ENCODE results near the gene DNAH1. TPM values are rescaled to one million over a fixed set of nuclear protein-coding genes. Genes with fewer than 3 reads are reported as not detected.
A peak's percentile ranks its signal among the peaks of the same experiment; 100 is the strongest.

Gene DNAH1
- total RNA-seq, 2 donors from 2014 or later = 24.3 to 35.4 TPM

GRCh38 chr3:52310861-52311575, 5.1 kb upstream of the DNAH1 start:
- Mint-ChIP-seq H3K9me3 (no peaks in the 10 kb centered on the region), H3K36me3 (no peaks in the 10 kb centered on the region), H3K4me1 (ENCODE audit: low read depth in 2 of 2) (peaks cover 41 to 57% of the 10 kb centered on the region in 2 donors), H3K4me3 (peak overlapping the region; percentile 22), H3K27ac (peak overlapping the region; percentile 66 to 82), H3K27me3 (no peaks in the 10 kb centered on the region)
- peak; percentile 91 for DNase-seq (ENCODE audit: low spot score)
- peak; percentile 95 to 96 for ATAC-seq

- ATAC-seq (no peak), DNase-seq (ENCODE audit: low spot score) (no peak)
- Mint-ChIP-seq H3K4me3 (no peak overlapping the region), H3K4me1 (ENCODE audit: low read depth in 2 of 2) (peaks cover 41 to 56% of the 10 kb centered on the region in 2 donors), H3K27me3 (no peaks in the 10 kb centered on the region), H3K36me3 (no peaks in the 10 kb centered on the region), H3K27ac (peak overlapping the region; percentile 66 to 82), H3K9me3 (no peaks in the 10 kb centered on the region)
Measured at GRCh38 chr3:52311576-52312119, 4.5 kb upstream of the DNAH1 start.

GRCh38 chr3:52313188-52313773, 2.8 kb upstream of the DNAH1 start:
- Mint-ChIP-seq H3K4me1 (ENCODE audit: low read depth in 2 of 2) (peaks cover 39 to 54% of the 10 kb centered on the region in 2 donors), H3K4me3 (no peak overlapping the region), H3K27ac (peak overlapping the region in 1 of 2 donors; percentile 91), H3K36me3 (no peaks in the 10 kb centered on the region), H3K9me3 (no peaks in the 10 kb centered on the region), H3K27me3 (no peaks in the 10 kb centered on the region)
- no peak for DNase-seq (ENCODE audit: low spot score)
- no peak for ATAC-seq

- H3K27ac Mint-ChIP-seq = peak overlapping the region in 1 of 2 donors; percentile 91
- ATAC-seq (no peak), DNase-seq (ENCODE audit: low spot score) (peak; percentile 52)
- H3K9me3 Mint-ChIP-seq = no peaks in the 10 kb centered on the region
- no peaks in the 10 kb centered on the region for H3K36me3 Mint-ChIP-seq
- no peak overlapping the region for H3K4me3 Mint-ChIP-seq
- H3K27me3 Mint-ChIP-seq = no peaks in the 10 kb centered on the region
- peaks cover 37 to 53% of the 10 kb centered on the region in 2 donors for H3K4me1 Mint-ChIP-seq (ENCODE audit: low read depth in 2 of 2)
Measured at GRCh38 chr3:52313774-52314188, 2.3 kb upstream of the DNAH1 start.

- Mint-ChIP-seq H3K9me3 (no peaks in the 10 kb centered on the region), H3K36me3 (no peaks in the 10 kb centered on the region), H3K27me3 (no peaks in the 10 kb centered on the region), H3K27ac (peak overlapping the region; percentile 12 to 91), H3K4me1 (ENCODE audit: low read depth in 2 of 2) (peaks cover 36 to 52% of the 10 kb centered on the region in 2 donors), H3K4me3 (no peak overlapping the region)
- peak; percentile 20 for DNase-seq (ENCODE audit: low spot score)
- ATAC-seq = no peak
Measured at GRCh38 chr3:52314489-52314888, 1.6 kb upstream of the DNAH1 start.

GRCh38 chr3:52315006-52315405, 1.1 kb upstream of the DNAH1 start:
- no peaks in the 10 kb centered on the region for H3K36me3 Mint-ChIP-seq
- ATAC-seq (no peak), DNase-seq (ENCODE audit: low spot score) (peak; percentile 35)
- no peaks in the 10 kb centered on the region for H3K9me3 Mint-ChIP-seq
- no peak overlapping the region for H3K4me3 Mint-ChIP-seq
- H3K27ac Mint-ChIP-seq = peak overlapping the region; percentile 12 to 91
- H3K4me1 Mint-ChIP-seq (ENCODE audit: low read depth in 2 of 2) = peaks cover 33 to 50% of the 10 kb centered on the region in 2 donors
- no peaks in the 10 kb centered on the region for H3K27me3 Mint-ChIP-seq

GRCh38 chr3:52317208-52318000, 1.3 kb downstream of the DNAH1 start:
- peak overlapping the region; percentile 49 for H3K4me3 Mint-ChIP-seq
- ATAC-seq = peak; percentile 87 to 92
- peak; percentile 79 for DNase-seq (ENCODE audit: low spot score)
- peak overlapping the region; percentile 80 to 91 for H3K27ac Mint-ChIP-seq
- no peaks in the 10 kb centered on the region for H3K9me3 Mint-ChIP-seq
- H3K4me1 Mint-ChIP-seq (ENCODE audit: low read depth in 2 of 2) = peaks cover 20 to 36% of the 10 kb centered on the region in 2 donors
- no peaks in the 10 kb centered on the region for H3K36me3 Mint-ChIP-seq
- H3K27me3 Mint-ChIP-seq = no peaks in the 10 kb centered on the region

GRCh38 chr3:52318186-52318816, 2.2 kb downstream of the DNAH1 start:
- ATAC-seq (no peak), DNase-seq (ENCODE audit: low spot score) (no peak)
- H3K9me3 Mint-ChIP-seq = no peaks in the 10 kb centered on the region
- H3K27me3 Mint-ChIP-seq = no peaks in the 10 kb centered on the region
- H3K27ac Mint-ChIP-seq = peak overlapping the region in 1 of 2 donors; percentile 91
- peaks cover 20 to 37% of the 10 kb centered on the region in 2 donors for H3K4me1 Mint-ChIP-seq (ENCODE audit: low read depth in 2 of 2)
- no peaks in the 10 kb centered on the region for H3K36me3 Mint-ChIP-seq
- no peak overlapping the region for H3K4me3 Mint-ChIP-seq

GRCh38 chr3:52319921-52320595, 3.9 kb downstream of the DNAH1 start:
- no peak overlapping the region for H3K4me3 Mint-ChIP-seq
- no peak for ATAC-seq
- H3K36me3 Mint-ChIP-seq = no peaks in the 10 kb centered on the region
- no peaks in the 10 kb centered on the region for H3K27me3 Mint-ChIP-seq
- H3K9me3 Mint-ChIP-seq = no peaks in the 10 kb centered on the region
- H3K4me1 Mint-ChIP-seq (ENCODE audit: low read depth in 2 of 2) = peaks cover 16 to 29% of the 10 kb centered on the region in 2 donors
- DNase-seq (ENCODE audit: low spot score) = no peak
- H3K27ac Mint-ChIP-seq = no peak overlapping the region

GRCh38 chr3:52321481-52321880, 5.4 kb downstream of the DNAH1 start:
- H3K36me3 Mint-ChIP-seq = no peaks in the 10 kb centered on the region
- H3K27me3 Mint-ChIP-seq = no peaks in the 10 kb centered on the region
- H3K4me1 Mint-ChIP-seq (ENCODE audit: low read depth in 2 of 2) = peaks cover 13 to 26% of the 10 kb centered on the region in 2 donors
- no peak overlapping the region for H3K4me3 Mint-ChIP-seq
- no peaks in the 10 kb centered on the region for H3K9me3 Mint-ChIP-seq
- no peak overlapping the region for H3K27ac Mint-ChIP-seq
- no peak for ATAC-seq
- no peak for DNase-seq (ENCODE audit: low spot score)

- DNase-seq (ENCODE audit: low spot score) (no peak), ATAC-seq (no peak)
- Mint-ChIP-seq H3K27ac (no peak overlapping the region), H3K27me3 (no peaks in the 10 kb centered on the region), H3K4me3 (no peak overlapping the region), H3K36me3 (no peaks in the 10 kb centered on the region), H3K4me1 (ENCODE audit: low read depth in 2 of 2) (peaks cover 6 to 18% of the 10 kb centered on the region in 2 donors), H3K9me3 (no peaks in the 10 kb centered on the region)
Measured at GRCh38 chr3:52322466-52322865, 6.3 kb downstream of the DNAH1 start.

- Mint-ChIP-seq H3K4me1 (ENCODE audit: low read depth in 2 of 2) (peaks cover 0 to 9% of the 10 kb centered on the region in 2 donors), H3K36me3 (no peaks in the 10 kb centered on the region), H3K9me3 (no peaks in the 10 kb centered on the region), H3K27ac (no peak overlapping the region), H3K4me3 (no peak overlapping the region), H3K27me3 (no peaks in the 10 kb centered on the region)
- no peak for DNase-seq (ENCODE audit: low spot score)
- ATAC-seq = no peak
Measured at GRCh38 chr3:52323526-52324295, 7.6 kb downstream of the DNAH1 start.

Measured in natural killer cell treated with Interleukin-12 subunit alpha and Interleukin-12 subunit beta and Interleukin-15 and Interleukin-18, amount 100 ng/mL, for 72 hours (primary cell).